Choroid plexus epithelial cell (primary cell): Measurements from ENCODE around the gene IKBKE.

Experiments used
- DNase-seq: peaks from one replicate; pipeline ENCODE4 v3.0.0-alpha.2; 2010; ENCODE audit warnings: low read depth
- H3K4me3 ChIP-seq: 2 replicates; pipeline ENCODE4 v1.5.1; 2011; ENCODE audit warnings: low read depth, mild to moderate bottlenecking, control low read depth, low read length, moderate library complexity
- TF ChIP-seq, protein P1 (sequence below): conservative IDR thresholded peaks from 2 replicates; pipeline ENCODE4 v1.5.1; 2011; ENCODE audit warnings: low read depth, mild to moderate bottlenecking, control low read depth, inconsistent platforms, low read length, moderate library complexity

The IKBKE gene

DNA sequence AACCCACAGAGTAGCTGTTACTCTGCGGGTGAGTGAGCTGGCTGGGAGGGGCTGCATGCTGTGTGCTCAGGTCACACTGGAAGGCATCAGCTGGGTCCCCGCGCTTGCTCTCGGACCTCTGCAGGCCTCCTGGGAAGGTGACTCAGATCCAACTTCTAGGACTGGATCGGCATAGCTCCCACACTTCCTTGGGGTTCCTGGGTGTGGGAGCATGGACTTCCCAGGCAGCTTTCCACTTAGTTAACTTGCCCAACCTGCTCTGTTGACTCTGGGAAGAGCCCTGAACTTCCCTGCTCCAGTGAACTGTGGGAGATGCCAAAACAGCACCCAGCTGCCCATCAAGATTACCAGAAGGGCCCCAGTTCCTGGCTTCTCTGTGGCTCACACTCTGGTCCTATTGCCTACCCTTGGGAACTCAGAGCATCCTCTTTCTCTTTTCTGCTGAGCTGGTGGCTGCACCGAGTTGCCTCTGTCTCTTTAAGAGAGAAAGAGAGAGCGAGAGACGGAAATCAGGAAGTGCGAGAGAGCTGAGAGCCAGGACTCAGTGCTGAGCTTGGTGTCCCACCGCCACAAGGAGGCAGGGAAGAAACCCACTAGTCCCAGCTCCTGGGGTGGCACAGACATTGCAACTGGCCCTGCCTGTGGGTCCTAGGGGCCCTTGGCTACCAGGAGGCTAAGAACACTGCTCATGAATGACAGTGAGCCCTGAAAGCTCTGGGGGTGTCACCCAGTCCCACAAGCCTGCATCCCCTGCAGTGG is at the start of gene IKBKE:
TSS of gene IKBKE (plus strand) at position 544 of the 759 bp plus-strand sequence. CDS start 2,752 bp downstream, outside the sequence.
- TF ChIP-seq, protein P1, sequence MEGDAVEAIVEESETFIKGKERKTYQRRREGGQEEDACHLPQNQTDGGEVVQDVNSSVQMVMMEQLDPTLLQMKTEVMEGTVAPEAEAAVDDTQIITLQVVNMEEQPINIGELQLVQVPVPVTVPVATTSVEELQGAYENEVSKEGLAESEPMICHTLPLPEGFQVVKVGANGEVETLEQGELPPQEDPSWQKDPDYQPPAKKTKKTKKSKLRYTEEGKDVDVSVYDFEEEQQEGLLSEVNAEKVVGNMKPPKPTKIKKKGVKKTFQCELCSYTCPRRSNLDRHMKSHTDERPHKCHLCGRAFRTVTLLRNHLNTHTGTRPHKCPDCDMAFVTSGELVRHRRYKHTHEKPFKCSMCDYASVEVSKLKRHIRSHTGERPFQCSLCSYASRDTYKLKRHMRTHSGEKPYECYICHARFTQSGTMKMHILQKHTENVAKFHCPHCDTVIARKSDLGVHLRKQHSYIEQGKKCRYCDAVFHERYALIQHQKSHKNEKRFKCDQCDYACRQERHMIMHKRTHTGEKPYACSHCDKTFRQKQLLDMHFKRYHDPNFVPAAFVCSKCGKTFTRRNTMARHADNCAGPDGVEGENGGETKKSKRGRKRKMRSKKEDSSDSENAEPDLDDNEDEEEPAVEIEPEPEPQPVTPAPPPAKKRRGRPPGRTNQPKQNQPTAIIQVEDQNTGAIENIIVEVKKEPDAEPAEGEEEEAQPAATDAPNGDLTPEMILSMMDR, result peak; percentile 60
- DNase-seq, result peak; percentile 79
- peak within 1 kb of the TSS; percentile 79 for H3K4me3 ChIP-seq

DNA sequence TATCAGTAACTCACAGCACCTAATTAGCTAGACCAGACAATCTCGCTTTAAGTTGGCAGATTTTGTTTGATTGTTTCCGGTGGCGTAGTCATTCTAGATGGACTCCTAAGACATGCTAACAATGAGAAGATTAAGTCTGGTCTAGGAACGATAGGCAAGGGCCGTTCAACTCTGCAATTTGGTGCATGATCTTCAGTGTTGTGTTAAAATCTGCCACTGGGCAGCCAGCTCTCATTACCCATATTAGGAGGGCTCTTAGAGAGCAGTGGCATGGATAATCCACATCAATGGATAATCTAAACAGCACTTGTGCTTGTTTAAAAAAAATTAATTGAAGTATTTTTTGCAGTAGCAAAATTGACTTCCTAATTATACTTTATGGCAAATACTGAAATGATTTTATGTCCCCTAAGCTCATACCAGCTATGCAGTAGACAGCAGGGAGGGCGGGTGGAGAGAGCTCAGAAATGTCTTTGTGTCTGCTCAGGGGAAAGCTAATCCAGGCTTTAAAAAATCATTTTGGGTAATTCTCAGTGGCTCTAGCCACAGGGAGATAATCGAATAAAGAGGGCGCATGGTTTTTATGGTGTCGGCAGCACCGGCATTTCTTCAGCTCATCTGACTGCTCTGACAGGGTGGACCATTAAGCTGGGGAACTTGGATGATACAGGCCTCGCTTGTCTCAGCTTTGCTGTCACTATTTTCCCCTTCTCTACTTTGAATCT is 48.5 kb upstream of the IKBKE start:
- H3K4me3 ChIP-seq, result no peak overlapping the region
- TF ChIP-seq, protein P1, result no peak
- no peak for DNase-seq

DNA sequence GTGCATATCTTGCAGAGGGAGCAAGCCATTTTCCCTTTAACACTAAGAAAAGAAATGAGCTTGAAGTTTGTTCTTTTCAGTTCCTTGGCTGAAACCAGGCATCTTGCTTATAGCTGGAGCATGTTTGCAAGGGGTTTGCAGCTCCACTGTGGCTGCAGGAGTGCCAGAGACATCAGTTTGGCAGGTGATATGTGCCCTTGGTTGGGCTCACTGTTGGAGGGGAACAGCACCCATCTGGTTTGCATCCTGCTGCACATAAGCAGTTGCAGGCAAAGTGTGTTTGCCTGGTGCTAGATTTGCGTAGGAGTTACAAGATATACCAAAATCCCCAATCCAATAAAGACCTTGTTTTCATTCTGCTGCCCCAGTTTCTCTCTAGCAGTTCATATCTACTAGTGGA is 47.8 kb upstream of the IKBKE start:
- no peak for DNase-seq
- no peak overlapping the region for H3K4me3 ChIP-seq
- TF ChIP-seq, protein P1, result no peak

DNA sequence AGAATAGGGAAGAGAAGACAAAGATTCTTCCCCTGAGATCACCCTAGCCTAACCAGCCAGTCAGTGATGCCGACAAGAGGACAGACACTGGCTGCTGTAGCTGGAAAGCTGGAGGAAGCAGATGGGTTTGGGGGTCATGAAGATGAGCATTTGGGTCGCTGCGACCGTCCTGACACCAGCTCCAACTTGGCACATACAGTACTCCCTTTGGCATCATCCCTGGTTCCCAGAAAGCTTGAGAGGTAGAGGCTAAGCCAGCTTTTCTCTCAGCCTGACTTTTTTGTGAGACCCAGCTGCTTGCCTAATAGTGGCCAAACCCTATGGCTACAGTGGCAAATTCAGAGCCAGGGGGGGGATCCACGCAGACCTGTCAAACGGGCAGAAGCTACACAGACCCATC is 43.0 kb upstream of the IKBKE start:
- DNase-seq, result no peak
- H3K4me3 ChIP-seq, result no peak overlapping the region
- TF ChIP-seq, protein P1, result no peak

DNA sequence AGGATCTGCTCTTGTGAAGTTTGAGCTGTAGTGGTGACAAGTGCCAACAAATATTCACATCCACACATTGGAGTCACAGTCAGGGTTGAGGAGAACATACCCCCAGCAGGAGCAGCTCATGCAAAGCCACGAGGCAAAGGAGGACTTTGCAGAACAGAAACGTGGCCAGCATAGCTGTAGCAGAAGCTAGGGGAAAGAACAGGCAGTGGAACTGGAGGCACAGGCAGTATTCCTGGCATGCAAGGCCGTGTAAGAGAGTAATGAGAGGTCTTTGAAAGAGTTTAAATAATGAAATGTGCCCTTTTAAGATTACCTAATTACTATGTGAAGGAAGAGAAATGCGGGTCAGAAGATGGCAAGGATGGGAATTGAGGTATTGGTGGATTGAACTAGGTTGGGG is 40.9 kb upstream of the IKBKE start:
- TF ChIP-seq, protein P1, result no peak
- no peak for DNase-seq
- no peak overlapping the region for H3K4me3 ChIP-seq

DNA sequence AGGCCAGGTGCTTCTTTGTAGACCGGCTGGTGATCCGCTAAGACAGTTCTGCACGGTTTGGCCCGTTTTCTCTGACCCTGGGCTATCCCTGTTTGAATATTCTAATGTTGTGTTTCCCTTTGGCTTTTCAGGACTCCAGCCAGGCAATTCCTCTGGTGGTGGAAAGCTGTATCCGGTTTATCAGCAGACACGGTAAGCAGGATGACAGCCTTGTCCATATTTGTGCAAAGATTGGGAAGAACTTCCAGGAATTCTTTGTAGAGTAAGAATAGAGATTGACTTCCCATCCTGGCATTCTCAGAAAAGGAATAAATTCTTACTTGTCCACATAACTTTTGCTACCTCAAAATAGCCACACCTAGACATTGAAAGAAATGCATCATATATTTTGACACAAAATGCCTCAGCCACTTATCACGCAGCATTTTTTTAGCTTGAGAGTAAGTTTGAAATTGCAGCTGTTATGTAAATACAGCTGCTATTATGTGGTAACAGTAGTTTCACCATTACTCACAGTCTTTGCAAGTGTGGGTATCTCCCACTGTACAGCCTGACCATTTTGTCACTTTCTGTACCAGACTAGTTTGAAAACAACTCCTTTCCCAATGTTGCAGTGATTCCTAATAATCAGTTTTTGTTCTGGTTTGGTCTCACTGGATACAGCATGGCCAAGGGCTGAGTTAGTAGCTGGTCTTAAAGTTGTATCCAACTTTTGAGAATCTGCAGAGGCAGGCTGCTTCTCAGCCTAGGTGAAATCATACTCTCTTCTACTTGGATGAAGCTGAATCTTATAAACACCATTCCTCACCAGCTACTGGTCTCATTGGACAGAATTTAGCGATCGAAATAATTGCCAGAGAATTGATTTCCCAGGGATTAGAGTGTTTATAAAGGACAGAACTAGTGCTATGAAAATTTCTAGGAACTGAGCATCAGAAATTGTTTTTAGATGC is 40.0 kb upstream of the IKBKE start:
- peak; percentile 91 for DNase-seq
- no peak overlapping the region for H3K4me3 ChIP-seq
- TF ChIP-seq, protein P1, result peak; percentile 49
